Muscle layer of colon (tissue), 2 donors: Measurements from ENCODE around the gene SORD.
"Not testable (repeated sequence)": the region's sequence is repeated elsewhere in the genome, so short reads cannot be mapped to it uniquely, and the experiment has no call there.

ENCODE experiments used
- H3K27ac ChIP-seq: one replicate; pipeline ENCODE4 v1.7.0; 2013; ENCODE audit warnings: low read depth, mild to moderate bottlenecking, low read length, moderate library complexity
- H3K27me3 ChIP-seq, 2 donors: one replicate each; pipeline ENCODE4 v1.7.0; 2013; ENCODE audit warnings: low read length in 2 of 2, mild to moderate bottlenecking in 2 of 2; ENCODE audit not compliant: insufficient read depth in 2 of 2, control insufficient read depth in 1 of 2
- H3K36me3 ChIP-seq: one replicate; pipeline ENCODE4 v1.7.0; 2013; ENCODE audit warnings: mild to moderate bottlenecking, low read length; ENCODE audit not compliant: insufficient read depth
- H3K4me1 ChIP-seq: one replicate; pipeline ENCODE4 v1.7.0; 2013; ENCODE audit warnings: mild to moderate bottlenecking, low read length; ENCODE audit not compliant: insufficient read depth
- H3K4me3 ChIP-seq, 2 donors: one replicate each; pipeline ENCODE4 v1.7.0; 2013; ENCODE audit warnings: low read length in 2 of 2, low read depth in 1 of 2, mild to moderate bottlenecking in 1 of 2, moderate library complexity in 1 of 2
- H3K9ac ChIP-seq: one replicate; pipeline ENCODE4 v1.7.0; 2013; ENCODE audit warnings: low read length
- H3K9me3 ChIP-seq: one replicate; pipeline ENCODE4 v1.7.0; 2013; ENCODE audit warnings: mild to moderate bottlenecking, low read length
- donor health status: abdominal sarcoma.
- donor health status: Adenocarcinoma of cecum.

SORD gene

GRCh38 chr15:45026651-45027190, 3.7 kb downstream of the SORD start:
- Histone ChIP-seq H3K9ac (no peak overlapping the region), H3K27me3 (no peaks in the 10 kb centered on the region), H3K4me3 (no peak overlapping the region), H3K36me3 (no peaks in the 10 kb centered on the region), H3K27ac (no peak overlapping the region), H3K4me1 (peaks cover 9% of the 10 kb centered on the region), H3K9me3 (no peaks in the 10 kb centered on the region)

GRCh38 chr15:45027220-45027619, 4.2 kb downstream of the SORD start:
- H3K27ac ChIP-seq: no peak overlapping the region

GRCh38 chr15:45030743-45031142, 7.7 kb downstream of the SORD start:
- no peaks in the 10 kb centered on the region for H3K36me3 ChIP-seq
- H3K4me3 ChIP-seq: no peak overlapping the region
- no peaks in the 10 kb centered on the region for H3K9me3 ChIP-seq
- no peak overlapping the region for H3K27ac ChIP-seq
- no peaks in the 10 kb centered on the region for H3K27me3 ChIP-seq
- no peak overlapping the region for H3K9ac ChIP-seq
- no peaks in the 10 kb centered on the region for H3K4me1 ChIP-seq

More at GRCh38 chr15:45027220-45027619, 4.2 kb downstream of the SORD start:
- no peak overlapping the region for H3K4me3 ChIP-seq
- no peaks in the 10 kb centered on the region for H3K27me3 ChIP-seq
- no peak overlapping the region for H3K9ac ChIP-seq
- H3K36me3 ChIP-seq: no peaks in the 10 kb centered on the region
- peaks cover 9% of the 10 kb centered on the region for H3K4me1 ChIP-seq
- H3K9me3 ChIP-seq: no peaks in the 10 kb centered on the region

- H3K27me3 ChIP-seq, H3K4me1 ChIP-seq, H3K27ac ChIP-seq, H3K4me3 ChIP-seq, H3K36me3 ChIP-seq, H3K9ac ChIP-seq, H3K9me3 ChIP-seq: not testable (repeated sequence)
Observed at GRCh38 chr15:45031522-45032028, 8.6 kb downstream of the SORD start.

- not testable (repeated sequence) for H3K36me3 ChIP-seq, H3K4me3 ChIP-seq, H3K27me3 ChIP-seq, H3K9me3 ChIP-seq, H3K9ac ChIP-seq, H3K27ac ChIP-seq, H3K4me1 ChIP-seq
Observed at GRCh38 chr15:45032501-45032900, 9.5 kb downstream of the SORD start.

- H3K4me3 ChIP-seq, H3K9me3 ChIP-seq, H3K4me1 ChIP-seq, H3K27ac ChIP-seq, H3K9ac ChIP-seq, H3K27me3 ChIP-seq, H3K36me3 ChIP-seq: not testable (repeated sequence)
Observed at GRCh38 chr15:45034087-45034486, 11.1 kb downstream of the SORD start.

- not testable (repeated sequence) for H3K9me3 ChIP-seq, H3K4me3 ChIP-seq, H3K9ac ChIP-seq, H3K27me3 ChIP-seq, H3K36me3 ChIP-seq, H3K27ac ChIP-seq, H3K4me1 ChIP-seq
Observed at GRCh38 chr15:45034600-45035375, 11.8 kb downstream of the SORD start.

- not testable (repeated sequence) for H3K9me3 ChIP-seq, H3K36me3 ChIP-seq, H3K27me3 ChIP-seq, H3K4me3 ChIP-seq, H3K27ac ChIP-seq, H3K4me1 ChIP-seq, H3K9ac ChIP-seq
Observed at GRCh38 chr15:45036812-45037781, 14.1 kb downstream of the SORD start.

GRCh38 chr15:45037936-45038335, 14.9 kb downstream of the SORD start:
- no peaks in the 10 kb centered on the region for H3K9me3 ChIP-seq
- H3K27ac ChIP-seq: no peak overlapping the region
- no peak overlapping the region for H3K4me3 ChIP-seq
- H3K4me1 ChIP-seq: no peaks in the 10 kb centered on the region
- no peaks in the 10 kb centered on the region for H3K36me3 ChIP-seq
- no peaks in the 10 kb centered on the region for H3K27me3 ChIP-seq
- H3K9ac ChIP-seq: no peak overlapping the region

- H3K27ac ChIP-seq, H3K9ac ChIP-seq, H3K4me1 ChIP-seq, H3K36me3 ChIP-seq, H3K9me3 ChIP-seq, H3K27me3 ChIP-seq, H3K4me3 ChIP-seq: not testable (repeated sequence)
Observed at GRCh38 chr15:45040396-45040795, 17.4 kb downstream of the SORD start.

- not testable (repeated sequence) for H3K4me1 ChIP-seq, H3K27me3 ChIP-seq, H3K9ac ChIP-seq, H3K27ac ChIP-seq, H3K36me3 ChIP-seq, H3K4me3 ChIP-seq, H3K9me3 ChIP-seq
Observed at GRCh38 chr15:45041538-45041937, 18.5 kb downstream of the SORD start.
